HG03520 (cell line): Measurements from ENCODE around the gene FAM89B.

ENCODE experiments used
- ATAC-seq: cut with Tn5 transposase; IDR thresholded peaks from one replicate; pipeline ENCODE4 v1.9.1; 2021; ENCODE audit warnings: mild to moderate bottlenecking, moderate library complexity; ENCODE audit not compliant: unreplicated experiment

FAM89B gene

GRCh38 chr11:65573391-65574079 is 1.2 kb downstream of the FAM89B start:
- no peak for ATAC-seq

- ATAC-seq, result peak; percentile 23
Observed at GRCh38 chr11:65574109-65574810, 1.9 kb downstream of the FAM89B start.

GRCh38 chr11:65574811-65575567 is 2.7 kb downstream of the FAM89B start:
- no peak for ATAC-seq

- ATAC-seq, result peak; percentile 19
Observed at GRCh38 chr11:65575568-65576231, 3.4 kb downstream of the FAM89B start, which contains the start of gene EHBP1L1. Gene EHBP1L1 (plus strand): TSS chr11:65576053. CDS start chr11:65576303, 250 bp downstream.

GRCh38 chr11:65576232-65576866 is 4.0 kb downstream of the FAM89B start:
- no peak for ATAC-seq

- ATAC-seq, result no peak
Observed at GRCh38 chr11:65576867-65577755, 4.8 kb downstream of the FAM89B start.

- no peak for ATAC-seq
Observed at GRCh38 chr11:65577756-65578109, 5.4 kb downstream of the FAM89B start.

- no peak for ATAC-seq
Observed at GRCh38 chr11:65578134-65578533, 5.8 kb downstream of the FAM89B start.

- no peak for ATAC-seq
Observed at GRCh38 chr11:65578667-65579066, 6.3 kb downstream of the FAM89B start.

GRCh38 chr11:65579291-65579690 is 7.0 kb downstream of the FAM89B start:
- ATAC-seq, result no peak

GRCh38 chr11:65580031-65580692 is 7.8 kb downstream of the FAM89B start:
- no peak for ATAC-seq

- no peak for ATAC-seq
Observed at GRCh38 chr11:65580756-65581155, 8.4 kb downstream of the FAM89B start.

- no peak for ATAC-seq
Observed at GRCh38 chr11:65581928-65582327, 9.6 kb downstream of the FAM89B start.

GRCh38 chr11:65583589-65583988 is 11.3 kb downstream of the FAM89B start:
- ATAC-seq, result no peak

- no peak for ATAC-seq
Observed at GRCh38 chr11:65584106-65584505, 11.8 kb downstream of the FAM89B start.

- no peak for ATAC-seq
Observed at GRCh38 chr11:65584723-65585171, 12.4 kb downstream of the FAM89B start.

- no peak for ATAC-seq
Observed at GRCh38 chr11:65585396-65586246, 13.3 kb downstream of the FAM89B start.

- ATAC-seq, result no peak
Observed at GRCh38 chr11:65586247-65586630, 13.9 kb downstream of the FAM89B start.
